Gastroesophageal sphincter (tissue), 4 donors: ENCODE data around the gene TMEM63A. TPM values are rescaled to one million over a fixed set of nuclear protein-coding genes. Genes with fewer than 3 reads are reported as not detected.
"Not testable (repeated sequence)": the region's sequence is repeated elsewhere in the genome, so short reads cannot be mapped to it uniquely, and the experiment has no call there.

Experiments
- ATAC-seq: fragments of 150-250 bp; one replicate; pipeline ENCODE4 v1.9.1; 2016; ENCODE audit warnings: mild to moderate bottlenecking, moderate library complexity
- H3K27ac ChIP-seq, 4 donors: fragments of 200-600 bp; sonication (generic) in 3 of 4; 1 replicate in 3 of 4; 2 replicates in 1 of 4; pipeline ENCODE4 v1.5.1; 2016 to 2019
- H3K27me3 ChIP-seq: fragments of 200-600 bp; sonication (generic); one replicate; pipeline ENCODE4 v1.5.1; 2019
- H3K36me3 ChIP-seq, 2 donors: fragments of 200-600 bp; sonication (generic); one replicate each; pipeline ENCODE4 v1.5.1; 2019; ENCODE audit warnings: control low read depth in 1 of 2
- H3K4me1 ChIP-seq, 3 donors: fragments of 200-600 bp; sonication (generic); 1 replicate in 2 of 3; 2 replicates in 1 of 3; pipeline ENCODE4 v1.5.1; 2016 to 2019; ENCODE audit warnings: control low read depth in 2 of 3
- H3K4me3 ChIP-seq, 2 donors: fragments of 200-600 bp; sonication (generic); one replicate each; pipeline ENCODE4 v1.5.1; 2019; ENCODE audit warnings: mild to moderate bottlenecking in 1 of 2, moderate library complexity in 1 of 2
- H3K9me3 ChIP-seq, 3 donors: fragments of 200-600 bp; sonication (generic); one replicate each; pipeline ENCODE4 v1.5.1; 2017 to 2019; ENCODE audit warnings: control low read depth in 2 of 3
- EP300 ChIP-seq: sonication (generic); formaldehyde crosslinking; IDR thresholded peaks from one replicate; pipeline ENCODE4 v1.6.1; 2017; ENCODE audit warnings: antibody characterized with exemption, mild to moderate bottlenecking
- POLR2A ChIP-seq, 2 donors: fragments of 450-650 bp; IDR thresholded peaks; one replicate each; pipeline ENCODE4 v1.6.1; 2017; ENCODE audit warnings: antibody characterized with exemption in 2 of 2, mild to moderate bottlenecking in 2 of 2, moderate library complexity in 1 of 2
- POLR2AphosphoS5 ChIP-seq: sonication (generic); formaldehyde crosslinking; IDR thresholded peaks from one replicate; pipeline ENCODE4 v1.6.1; 2017; ENCODE audit warnings: antibody characterized with exemption
- whole genome bisulfite sequencing, 2 donors: methylation state at CpG; one replicate each; pipeline ENCODE4 v1.1.5; 2018; ENCODE audit warnings: low coverage in 1 of 2; 5-methylcytosine and 5-hydroxymethylcytosine counted together
- total RNA-seq, 4 donors: library from RNA; depleted of rRNA; stranded (reverse); fragments of >200 nt; gene quantifications; one replicate each; pipeline ENCODE4 v1.1.0, GENCODE V29; 2016
- TF ChIP-seq, protein P1 (sequence below), 4 experiments: fragments of 200-600 bp in 2 of 4; fragments of 450-650 bp in 2 of 4; sonication (generic) in 1 of 4; IDR thresholded peaks; one replicate each; pipeline ENCODE4 v1.5.1; 2017 to 2019; ENCODE audit warnings: antibody characterized with exemption in 4 of 4, mild to moderate bottlenecking in 2 of 4, moderate library complexity in 2 of 4

Gene TMEM63A
- total RNA-seq, 4 donors from 2014 or later, result 10.9 to 55.9 (median 23.8) TPM

GRCh38 chr1:225813214-225813964 is 68.8 kb downstream of the TMEM63A start:
- peak in 1 of 2 donors; percentile 6 for TF ChIP-seq POLR2A (IDR thresholded peaks at IDR 0.05)
- no peak for TF ChIP-seq EP300
- TF ChIP-seq POLR2AphosphoS5, result peak; percentile 31
- TF ChIP-seq, protein P1, sequence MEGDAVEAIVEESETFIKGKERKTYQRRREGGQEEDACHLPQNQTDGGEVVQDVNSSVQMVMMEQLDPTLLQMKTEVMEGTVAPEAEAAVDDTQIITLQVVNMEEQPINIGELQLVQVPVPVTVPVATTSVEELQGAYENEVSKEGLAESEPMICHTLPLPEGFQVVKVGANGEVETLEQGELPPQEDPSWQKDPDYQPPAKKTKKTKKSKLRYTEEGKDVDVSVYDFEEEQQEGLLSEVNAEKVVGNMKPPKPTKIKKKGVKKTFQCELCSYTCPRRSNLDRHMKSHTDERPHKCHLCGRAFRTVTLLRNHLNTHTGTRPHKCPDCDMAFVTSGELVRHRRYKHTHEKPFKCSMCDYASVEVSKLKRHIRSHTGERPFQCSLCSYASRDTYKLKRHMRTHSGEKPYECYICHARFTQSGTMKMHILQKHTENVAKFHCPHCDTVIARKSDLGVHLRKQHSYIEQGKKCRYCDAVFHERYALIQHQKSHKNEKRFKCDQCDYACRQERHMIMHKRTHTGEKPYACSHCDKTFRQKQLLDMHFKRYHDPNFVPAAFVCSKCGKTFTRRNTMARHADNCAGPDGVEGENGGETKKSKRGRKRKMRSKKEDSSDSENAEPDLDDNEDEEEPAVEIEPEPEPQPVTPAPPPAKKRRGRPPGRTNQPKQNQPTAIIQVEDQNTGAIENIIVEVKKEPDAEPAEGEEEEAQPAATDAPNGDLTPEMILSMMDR (IDR thresholded peaks at IDR 0.05), result no peak
- Histone ChIP-seq H3K9me3 (no peaks in the 10 kb centered on the region), H3K27ac (peak overlapping the region; percentile 9 to 91 (median 90)), H3K4me1 (peaks cover 13 to 84% (median 64%) of the 10 kb centered on the region in 3 donors), H3K36me3 (no peaks in the 10 kb centered on the region), H3K4me3 (no peak overlapping the region), H3K27me3 (no peaks in the 10 kb centered on the region)
- 45% methylated on average over 2 of the region's 10 CpGs; no CpG with 5 or more reads in 1 of the 2 donors for WGBS, 2 donors
- ATAC-seq, result peak; percentile 68

GRCh38 chr1:225812488-225813213 is 69.5 kb downstream of the TMEM63A start:
- Histone ChIP-seq H3K27me3 (no peaks in the 10 kb centered on the region), H3K27ac (peak overlapping the region; percentile 9 to 91 (median 90)), H3K36me3 (no peaks in the 10 kb centered on the region), H3K4me3 (no peak overlapping the region), H3K4me1 (peaks cover 9 to 77% (median 57%) of the 10 kb centered on the region in 3 donors), H3K9me3 (no peaks in the 10 kb centered on the region)
- WGBS, 2 donors, result 65 to 75% methylated on average over 5 to 7 of the region's 8 CpGs
- TF ChIP-seq, protein P1 (IDR thresholded peaks at IDR 0.05), result no peak
- TF ChIP-seq EP300 (no peak), POLR2AphosphoS5 (no peak), POLR2A (IDR thresholded peaks at IDR 0.05) (no peak)
- ATAC-seq, result no peak

- Histone ChIP-seq H3K4me3 (peak overlapping the region; percentile 72 to 96), H3K9me3 (no peaks in the 10 kb centered on the region), H3K27me3 (no peaks in the 10 kb centered on the region), H3K27ac (peak overlapping the region in 3 of 4 donors; percentile 89 to 91 (median 90)), H3K36me3 (no peaks in the 10 kb centered on the region), H3K4me1 (peaks cover 4 to 69% (median 49%) of the 10 kb centered on the region in 3 donors)
- no peak for ATAC-seq
- 65% methylated on average over 4 to 6 of the region's 10 CpGs for WGBS, 2 donors
- TF ChIP-seq, protein P1 (IDR thresholded peaks at IDR 0.05), result peak in 3 of 4 experiments; percentile 13 to 47 (median 15)
- TF ChIP-seq POLR2AphosphoS5, result no peak
Measured at GRCh38 chr1:225811622-225812487, 70.3 kb downstream of the TMEM63A start.

DNA sequence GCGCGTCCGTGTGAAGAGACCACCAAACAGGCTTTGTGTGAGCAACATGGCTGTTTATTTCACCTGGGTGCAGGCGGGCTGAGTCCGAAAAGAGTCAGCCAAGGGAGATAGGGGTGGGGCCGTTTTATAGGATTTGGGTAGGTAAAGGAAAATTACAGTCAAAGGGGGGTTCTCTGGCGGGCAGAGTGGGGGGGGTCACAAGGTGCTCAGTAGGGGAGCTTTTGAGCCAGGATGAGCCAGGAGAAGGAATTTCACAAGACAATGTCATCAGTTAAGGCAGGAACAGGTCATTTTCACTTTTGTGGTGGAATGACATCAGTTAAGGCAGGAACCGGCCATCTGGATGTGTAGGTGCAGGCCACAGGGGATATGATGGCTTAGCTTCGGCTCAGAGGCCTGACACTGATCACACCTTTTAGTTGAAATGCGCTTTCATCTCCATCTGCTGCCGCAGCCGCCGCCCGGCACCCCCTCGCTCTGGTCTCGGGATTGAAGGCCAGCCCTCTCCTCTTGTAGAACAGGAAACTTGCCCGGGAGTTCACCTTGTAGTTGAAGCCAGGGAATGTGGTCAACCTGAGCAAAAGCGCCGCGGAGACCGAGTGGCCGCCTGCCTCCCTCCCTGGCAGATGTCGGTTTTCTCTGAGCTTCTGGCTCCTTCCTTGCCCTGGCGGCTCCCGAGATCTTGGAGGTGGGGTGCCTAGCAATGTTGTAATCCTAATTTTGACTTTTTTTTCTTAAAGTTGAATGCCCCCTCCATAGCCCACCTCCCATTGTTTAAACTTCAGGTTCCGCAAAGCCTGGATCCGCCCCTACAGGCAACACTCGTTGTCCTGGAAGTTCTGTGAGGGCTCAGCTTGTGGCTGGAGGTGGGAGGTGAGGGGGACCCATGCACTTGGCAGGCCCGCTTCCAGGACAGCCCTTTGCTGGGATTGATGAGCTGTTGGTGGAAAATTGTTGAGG is 71.3 kb downstream of the TMEM63A start:
- Histone ChIP-seq H3K4me3 (peak overlapping the region; percentile 72 to 96), H3K27ac (peak overlapping the region; percentile 70 to 91 (median 90)), H3K4me1 (peaks cover 0 to 59% (median 41%) of the 10 kb centered on the region in 3 donors)
- H3K36me3 ChIP-seq, H3K27me3 ChIP-seq, ATAC-seq, H3K9me3 ChIP-seq: not testable (repeated sequence)
- WGBS, 2 donors, result 2 to 7% methylated on average over 8 to 12 of the region's 29 CpGs
